PFSK-1 (cell line): ENCODE data around the gene HCAR3. TPM values are rescaled to one million over a fixed set of nuclear protein-coding genes. Genes with fewer than 3 reads are reported as not detected.
"Not testable (repeated sequence)": the region's sequence is repeated elsewhere in the genome, so short reads cannot be mapped to it uniquely, and the experiment has no call there.

Experiments
- FOXP2 ChIP-seq: optimal IDR thresholded peaks from 2 replicates; pipeline ENCODE3; 2011; ENCODE audit warnings: borderline replicate concordance, control low read depth, inconsistent platforms; ENCODE audit not compliant: insufficient read depth; ENCODE audit errors: extremely low read length, extremely low read depth
- POLR2AphosphoS5 ChIP-seq: IDR thresholded peaks from 2 replicates; pipeline ENCODE4 v1.6.1; 2012; ENCODE audit warnings: low read depth, mild to moderate bottlenecking, control low read depth, low read length, moderate library complexity
- REST ChIP-seq, 2 experiments: IDR thresholded peaks; 2 replicates each; pipeline versions ENCODE4 v1.6.1 to v1.8.0; 2011 to 2012; ENCODE audit warnings: low read depth in 2 of 2, low read length in 2 of 2, control low read depth in 1 of 2, inconsistent platforms in 1 of 2, mild to moderate bottlenecking in 1 of 2, moderate library complexity in 1 of 2; ENCODE audit not compliant: insufficient read depth in 1 of 2
- SIN3A ChIP-seq: IDR thresholded peaks from 2 replicates; pipeline ENCODE4 v1.6.1; 2012; ENCODE audit warnings: mild to moderate bottlenecking, low read length, moderate library complexity, borderline replicate concordance; ENCODE audit not compliant: insufficient read depth
- TAF1 ChIP-seq: IDR thresholded peaks from 2 replicates; pipeline ENCODE4 v1.6.1; 2012; ENCODE audit warnings: low read length, control low read depth, borderline replicate concordance; ENCODE audit not compliant: insufficient read depth
- polyA plus RNA-seq: library from polyadenylated mRNA; unstranded; fragments of >200 nt; gene quantifications from one replicate; pipeline ENCODE4 v1.2.1, GENCODE V29; 2012; ENCODE audit warnings: low read depth, missing spikeins; ENCODE audit not compliant: insufficient read length

Gene HCAR3
- polyA plus RNA-seq, result not detected

- TF ChIP-seq FOXP2, SIN3A, TAF1: not testable (repeated sequence)
These were observed at the start of gene HCAR3 for GRCh38 chr12:122716658-122717057. Gene HCAR3, minus strand, starts transcription at chr12:122716811. Its CDS starts 74 bp downstream, at chr12:122716737.

- TF ChIP-seq TAF1 (no peak), FOXP2 (no peak), POLR2AphosphoS5 (no peak), SIN3A (no peak), REST (IDR thresholded peaks at IDR 0.05; ENCODE audit: insufficient read depth in 1 of 2, low read depth in 2 of 2, low read length in 2 of 2) (no peak)
These were observed 41.0 kb upstream of the HCAR3 start for GRCh38 chr12:122757568-122757967.

- TF ChIP-seq POLR2AphosphoS5 (no peak), FOXP2 (no peak), TAF1 (no peak), SIN3A (no peak)
These were observed 38.2 kb upstream of the HCAR3 start for GRCh38 chr12:122754790-122755189.

GRCh38 chr12:122753319-122753650, 36.7 kb upstream of the HCAR3 start:
- no peak for TF ChIP-seq TAF1
- TF ChIP-seq REST (IDR thresholded peaks at IDR 0.05; ENCODE audit: insufficient read depth in 1 of 2, low read depth in 2 of 2, low read length in 2 of 2), result no peak
- no peak for TF ChIP-seq POLR2AphosphoS5
- TF ChIP-seq SIN3A, result no peak
- TF ChIP-seq FOXP2, result no peak

GRCh38 chr12:122752464-122753318, 36.1 kb upstream of the HCAR3 start, which contains the start of gene DENR:
Gene DENR, plus strand, starts transcription at chr12:122752824. Its CDS starts 878 bp downstream, at chr12:122753702.
- TF ChIP-seq REST (IDR thresholded peaks at IDR 0.05; ENCODE audit: insufficient read depth in 1 of 2, low read depth in 2 of 2, low read length in 2 of 2), result no peak
- peak; percentile 95 for TF ChIP-seq POLR2AphosphoS5
- peak; percentile 32; the same call in 1 of the 2 replicates for TF ChIP-seq TAF1
- TF ChIP-seq FOXP2, result peak; percentile 59
- TF ChIP-seq SIN3A, result peak; percentile 99

- no peak for TF ChIP-seq TAF1
- no peak for TF ChIP-seq REST (IDR thresholded peaks at IDR 0.05; ENCODE audit: insufficient read depth in 1 of 2, low read depth in 2 of 2, low read length in 2 of 2)
- TF ChIP-seq SIN3A, result no peak
- no peak for TF ChIP-seq FOXP2
- no peak for TF ChIP-seq POLR2AphosphoS5
These were observed 33.1 kb upstream of the HCAR3 start for GRCh38 chr12:122749569-122750332.
